Mucosa of descending colon (tissue), 3 donors: ENCODE measurements around the gene SIVA1. TPM values are rescaled to one million over a fixed set of nuclear protein-coding genes. Genes with fewer than 3 reads are reported as not detected.

ENCODE experiments used
- ATAC-seq: fragments of 200-7000 bp; cut with Tn5 transposase; one replicate; pipeline ENCODE4 v1.9.1; 2020; ENCODE audit warnings: mild to moderate bottlenecking, moderate library complexity
- DNase-seq, 3 donors: peaks; one replicate each; pipeline ENCODE4 v3.0.0-alpha.2; 2020
- H3K36me3 ChIP-seq: fragments of 200-600 bp; one replicate; pipeline ENCODE4 v1.8.0; 2021; ENCODE audit warnings: low read depth, mild to moderate bottlenecking
- H3K4me1 ChIP-seq: fragments of 200-600 bp; one replicate; pipeline ENCODE4 v1.8.0; 2021; ENCODE audit warnings: low read depth, mild to moderate bottlenecking
- H3K4me3 ChIP-seq: fragments of 200-600 bp; one replicate; pipeline ENCODE4 v1.8.0; 2021; ENCODE audit warnings: mild to moderate bottlenecking
- H3K9me3 ChIP-seq: fragments of 200-600 bp; one replicate; pipeline ENCODE4 v1.8.0; 2021; ENCODE audit warnings: mild to moderate bottlenecking
- intact Hi-C, 2 donors: fragments of 100-400 bp; cut with DNase I in 1 of 2; cut with micrococcal nuclease in 1 of 2; formaldehyde crosslinking; loops; one replicate each; pipeline versions ENCODE4 v1.11.0 to v1.11.1; 2022; cut with DNase I, micrococcal nuclease
- total RNA-seq, 3 donors: library from RNA; stranded (reverse); fragmentation: NEBNext Ultra II Directional in 2 of 3; extraction: Animal tissue kit (Norgen Biotek cat#: 25700) in 2 of 3; gene quantifications; one replicate each; pipeline versions ENCODE4 v1.2.1 to v1.2.4, GENCODE V29; 2021 to 2023
- TF ChIP-seq, protein P1 (sequence below): fragments of 200-600 bp; IDR thresholded peaks from one replicate; pipeline ENCODE4 v1.8.0; 2022; ENCODE audit warnings: antibody characterized with exemption, mild to moderate bottlenecking
- donor health status: DM: no; HTN: no; CAD: no; lungs with moderate emphysema.
- donor health status: DM: no; HTN: no; CAD: no.
- donor health status: DM: no; HTN: yes; CAD: no.

Gene SIVA1
- total RNA-seq, 3 donors from 2014 or later, result 38.7 to 82.4 (median 60.4) TPM

DNA sequence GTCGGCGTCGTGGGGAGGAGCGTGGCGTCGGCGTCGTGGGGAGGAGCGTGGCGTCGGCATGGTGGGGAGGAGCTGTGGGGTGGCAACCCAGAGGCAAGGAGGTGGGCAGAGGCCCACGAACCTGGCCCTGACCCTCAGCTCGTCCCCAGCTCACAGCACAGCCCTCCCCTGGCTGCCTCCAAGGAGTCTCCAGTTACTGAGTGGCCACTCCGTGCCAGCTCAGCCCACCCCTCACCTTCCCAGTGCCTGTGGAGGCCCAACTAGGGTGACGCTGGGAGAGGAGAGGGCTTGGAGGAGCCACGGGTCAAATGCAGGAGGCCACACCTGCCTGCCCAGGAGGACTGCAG lies 23.1 kb upstream of the SIVA1 start:
- DNase-seq (no peak), ATAC-seq (no peak)
- Histone ChIP-seq H3K4me3 (no peak overlapping the region), H3K36me3 (no peaks in the 10 kb centered on the region), H3K9me3 (no peaks in the 10 kb centered on the region), H3K4me1 (peaks cover 19% of the 10 kb centered on the region)
- TF ChIP-seq, protein P1, sequence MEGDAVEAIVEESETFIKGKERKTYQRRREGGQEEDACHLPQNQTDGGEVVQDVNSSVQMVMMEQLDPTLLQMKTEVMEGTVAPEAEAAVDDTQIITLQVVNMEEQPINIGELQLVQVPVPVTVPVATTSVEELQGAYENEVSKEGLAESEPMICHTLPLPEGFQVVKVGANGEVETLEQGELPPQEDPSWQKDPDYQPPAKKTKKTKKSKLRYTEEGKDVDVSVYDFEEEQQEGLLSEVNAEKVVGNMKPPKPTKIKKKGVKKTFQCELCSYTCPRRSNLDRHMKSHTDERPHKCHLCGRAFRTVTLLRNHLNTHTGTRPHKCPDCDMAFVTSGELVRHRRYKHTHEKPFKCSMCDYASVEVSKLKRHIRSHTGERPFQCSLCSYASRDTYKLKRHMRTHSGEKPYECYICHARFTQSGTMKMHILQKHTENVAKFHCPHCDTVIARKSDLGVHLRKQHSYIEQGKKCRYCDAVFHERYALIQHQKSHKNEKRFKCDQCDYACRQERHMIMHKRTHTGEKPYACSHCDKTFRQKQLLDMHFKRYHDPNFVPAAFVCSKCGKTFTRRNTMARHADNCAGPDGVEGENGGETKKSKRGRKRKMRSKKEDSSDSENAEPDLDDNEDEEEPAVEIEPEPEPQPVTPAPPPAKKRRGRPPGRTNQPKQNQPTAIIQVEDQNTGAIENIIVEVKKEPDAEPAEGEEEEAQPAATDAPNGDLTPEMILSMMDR, result no peak
- intact Hi-C loops, result no loop called here

DNA sequence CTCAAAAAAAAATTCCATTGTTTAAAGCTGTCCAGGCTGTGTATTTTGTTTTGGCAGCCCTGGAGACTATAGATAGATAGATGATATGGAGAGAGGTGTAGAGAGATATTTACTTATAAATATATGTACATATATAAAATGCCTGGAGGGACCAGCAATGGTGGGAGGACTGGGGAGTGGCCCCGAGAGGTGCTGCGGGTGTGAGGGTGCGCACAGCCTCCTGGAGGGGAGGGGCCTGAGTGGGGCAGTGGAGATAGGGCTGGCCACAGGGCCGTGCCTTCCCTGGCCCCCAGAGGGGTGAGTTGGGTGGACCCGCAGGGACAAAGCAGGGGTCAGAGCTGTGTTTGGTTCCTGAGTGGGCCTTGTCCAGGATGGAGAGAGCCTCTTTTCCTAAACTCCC lies 22.5 kb upstream of the SIVA1 start:
- no peak for ATAC-seq
- Histone ChIP-seq H3K9me3 (no peaks in the 10 kb centered on the region), H3K4me1 (peaks cover 15% of the 10 kb centered on the region), H3K4me3 (no peak overlapping the region), H3K36me3 (no peaks in the 10 kb centered on the region)
- intact Hi-C loops, result no loop called here
- no peak for DNase-seq
- TF ChIP-seq, protein P1, result no peak

DNA sequence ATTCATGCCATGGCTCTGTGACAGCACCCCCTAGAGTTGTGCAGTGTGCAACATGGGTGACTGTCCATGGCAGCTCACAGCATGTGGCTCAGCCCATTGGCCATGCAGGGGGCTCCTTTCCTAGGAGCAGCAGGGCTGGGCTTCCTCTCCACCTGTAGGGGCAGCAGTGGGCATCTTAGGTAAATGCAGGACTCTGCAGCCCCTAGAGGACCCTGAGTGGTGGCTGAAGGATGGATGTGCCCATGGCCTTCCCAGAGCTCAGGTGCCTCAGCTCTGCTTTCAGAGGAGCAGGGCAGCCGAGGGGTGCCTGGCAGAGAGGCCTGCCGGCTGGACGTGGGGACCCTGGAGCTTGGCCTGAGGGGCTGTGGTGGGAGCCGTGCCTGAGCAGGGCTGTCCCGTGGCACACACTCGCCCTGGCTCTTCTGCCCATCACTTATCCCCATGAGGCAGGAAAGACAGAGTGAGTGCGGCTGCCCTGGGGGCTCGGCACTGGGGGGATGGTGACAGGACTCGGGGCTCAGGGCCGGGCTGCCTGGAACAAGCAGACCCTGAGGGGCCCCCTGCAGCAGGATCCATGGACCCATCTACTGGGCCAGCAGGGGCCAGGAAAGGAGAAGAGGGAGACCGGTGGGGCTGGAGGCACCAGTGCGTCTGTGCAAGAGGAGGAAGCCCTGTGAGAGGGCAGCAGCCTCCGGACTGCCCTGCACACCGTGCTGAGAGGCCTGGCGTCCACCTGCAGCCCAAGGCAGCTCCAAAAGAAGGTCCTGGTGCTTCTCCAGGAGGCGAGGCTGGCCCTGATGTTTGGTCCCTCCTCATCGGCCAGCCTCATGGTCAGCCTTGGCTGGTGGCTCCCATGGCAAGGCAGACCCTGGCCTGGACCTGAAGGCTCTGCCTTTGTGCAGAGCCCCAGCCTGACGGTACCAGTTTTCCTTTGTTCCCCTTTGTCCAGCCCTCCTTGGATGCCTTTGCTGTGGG lies 21.3 kb upstream of the SIVA1 start:
- ATAC-seq (no peak), DNase-seq (no peak)
- Histone ChIP-seq H3K9me3 (no peaks in the 10 kb centered on the region), H3K4me3 (no peak overlapping the region), H3K36me3 (no peaks in the 10 kb centered on the region), H3K4me1 (peaks cover 15% of the 10 kb centered on the region)
- intact Hi-C loops, result no loop called here
- TF ChIP-seq, protein P1, result no peak

DNA sequence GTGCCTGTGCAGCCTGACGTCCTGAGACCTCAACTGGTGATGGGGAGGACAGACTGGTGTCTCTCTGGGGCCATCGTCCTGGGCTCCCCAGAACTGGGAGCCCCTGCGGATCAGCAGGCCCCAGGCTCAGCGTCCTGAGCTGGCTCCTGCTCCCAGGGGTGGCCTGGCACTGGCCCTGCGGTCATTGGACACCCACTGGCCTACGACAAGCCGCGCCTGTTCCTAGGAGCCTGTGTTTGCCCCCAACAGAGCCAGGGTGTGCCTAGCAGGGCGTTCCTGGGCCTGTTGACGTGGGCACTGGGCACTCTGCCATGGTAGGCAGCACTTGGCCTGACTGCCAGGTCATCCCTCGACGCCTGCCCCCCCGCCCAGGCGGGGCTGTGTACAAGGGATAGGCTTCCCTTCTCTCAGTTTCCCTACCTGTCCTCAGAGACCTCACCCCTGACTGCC lies 20.6 kb upstream of the SIVA1 start:
- TF ChIP-seq, protein P1, result no peak
- H3K4me1 ChIP-seq, result peaks cover 15% of the 10 kb centered on the region
- no peaks in the 10 kb centered on the region for H3K9me3 ChIP-seq
- peak; percentile 89 to 93 (median 91) for DNase-seq
- H3K4me3 ChIP-seq, result no peak overlapping the region
- intact Hi-C loops, result no loop called here
- ATAC-seq, result peak; percentile 84
- H3K36me3 ChIP-seq, result no peaks in the 10 kb centered on the region

DNA sequence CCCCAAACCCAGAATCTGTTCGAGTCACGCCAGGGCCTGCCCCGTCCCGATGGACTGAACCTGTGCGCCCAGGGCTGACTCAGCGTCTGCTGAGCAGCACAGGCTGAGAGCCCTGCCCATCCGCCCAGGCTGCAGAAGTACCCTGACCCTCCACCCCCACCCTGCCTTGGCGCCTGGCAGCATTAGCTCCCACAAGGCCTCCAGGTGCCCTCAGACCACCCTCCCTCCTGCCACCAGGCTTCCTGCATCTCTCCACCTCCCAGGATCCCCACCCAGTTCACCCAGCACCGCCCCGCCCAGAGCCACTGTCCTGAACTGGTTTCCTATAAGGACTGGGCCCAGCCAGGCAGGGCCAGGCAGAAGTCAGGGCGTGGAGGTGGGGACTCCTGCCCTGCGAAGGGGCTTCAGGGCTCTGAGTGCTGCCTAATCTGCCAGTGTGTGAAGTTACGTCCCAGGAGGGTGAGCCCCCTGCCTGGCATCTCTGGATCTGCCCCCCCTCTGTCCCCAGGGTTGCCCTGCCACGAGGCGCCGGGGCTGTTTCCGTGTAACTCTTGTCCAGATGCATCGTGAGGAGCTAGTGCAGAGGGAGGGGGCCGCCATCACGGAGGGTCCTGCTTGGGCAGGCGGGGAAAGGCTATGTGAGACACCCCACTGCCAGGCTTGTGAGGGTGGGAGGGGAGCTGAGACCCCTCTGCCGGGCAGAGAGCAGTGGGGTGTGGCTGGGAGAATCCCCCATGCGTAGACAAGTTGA lies 19.8 kb upstream of the SIVA1 start:
- ATAC-seq, result peak; percentile 79
- TF ChIP-seq, protein P1, result no peak
- intact Hi-C loops, result no loop called here

More for the DNA sequence above, 19.8 kb upstream of the SIVA1 start:
- DNase-seq, result peak; percentile 83 to 87 (median 84)
- Histone ChIP-seq H3K4me1 (peaks cover 15% of the 10 kb centered on the region), H3K4me3 (no peak overlapping the region), H3K36me3 (no peaks in the 10 kb centered on the region), H3K9me3 (no peaks in the 10 kb centered on the region)
